HEK293 (cell line): ENCODE results near the gene BCAR1.

Experiments used
- CTCF ChIA-PET: fragments of 350-600 bp; formaldehyde crosslinking; extraction: SDS; loops from one replicate; lab custom pipeline; 2021; ENCODE audit warnings: antibody characterized with exemption; lab: Yijun Ruan, JAX
- POLR2A ChIA-PET: fragments of 300-600 bp; formaldehyde crosslinking; extraction: SDS; loops from one replicate; lab custom pipeline; 2020; ENCODE audit warnings: antibody characterized with exemption, inconsistent platforms; lab: Yijun Ruan, JAX
- H3K27ac ChIP-seq: fragments of 200-500 bp; sonication (Bioruptor generic); 2 replicates; pipeline ENCODE4 v1.5.1; 2014; ENCODE audit warnings: low read depth, low read length, control low read depth, inconsistent platforms; ENCODE audit errors: extremely low read depth
- H3K36me3 ChIP-seq, 2 experiments: fragments of 200-500 bp in 1 of 2; sonication (Bioruptor generic) in 1 of 2; 1 replicate in 1 of 2; 2 replicates in 1 of 2; pipeline ENCODE4 v1.5.1; 2014 to 2017; ENCODE audit warnings: inconsistent platforms in 2 of 2, low read length in 2 of 2; ENCODE audit not compliant: control insufficient read depth in 2 of 2, insufficient read depth in 1 of 2
- H3K4me1 ChIP-seq: fragments of 200-500 bp; sonication (Bioruptor generic); 2 replicates; pipeline ENCODE4 v1.5.1; 2014; ENCODE audit warnings: mild to moderate bottlenecking, low read length, inconsistent platforms; ENCODE audit not compliant: control insufficient read depth, insufficient read depth
- H3K4me3 ChIP-seq: 2 replicates; pipeline ENCODE4 v1.5.1; 2011; ENCODE audit warnings: low read depth, mild to moderate bottlenecking, control low read depth, low read length, moderate library complexity
- H3K9me3 ChIP-seq: fragments of 200-500 bp; sonication (Bioruptor generic); 2 replicates; pipeline ENCODE4 v1.5.1; 2014; ENCODE audit warnings: low read depth, low read length, inconsistent platforms; ENCODE audit not compliant: control insufficient read depth, insufficient read depth
- EGR2 ChIP-seq: fragments of 450-650 bp; formaldehyde crosslinking; IDR thresholded peaks from 2 replicates; pipeline ENCODE4 v1.5.1; 2016; ENCODE audit warnings: low read depth, missing biosample characterization, missing genetic modification characterization
- GLIS2 ChIP-seq: fragments of 450-650 bp; formaldehyde crosslinking; IDR thresholded peaks from 2 replicates; pipeline ENCODE4 v1.5.1; 2016; ENCODE audit warnings: missing biosample characterization, missing genetic modification characterization
- HOXC10 ChIP-seq: sonication (generic); formaldehyde crosslinking; IDR thresholded peaks from 2 replicates; pipeline ENCODE4 v1.8.1; 2023; ENCODE audit warnings: mild to moderate bottlenecking, missing genetic modification reagents
- KLF9 ChIP-seq: fragments of 450-650 bp; formaldehyde crosslinking; IDR thresholded peaks from 2 replicates; pipeline ENCODE4 v1.5.1; 2016; ENCODE audit warnings: missing biosample characterization, missing genetic modification characterization, low read depth
- SCRT1 ChIP-seq: fragments of 450-650 bp; formaldehyde crosslinking; IDR thresholded peaks from 2 replicates; pipeline ENCODE4 v1.5.1; 2016; ENCODE audit warnings: missing biosample characterization, missing genetic modification characterization, borderline replicate concordance
- ZBTB21 ChIP-seq: fragments of 450-650 bp; formaldehyde crosslinking; IDR thresholded peaks from 2 replicates; pipeline ENCODE4 v1.5.1; 2017; ENCODE audit warnings: missing biosample characterization, missing genetic modification characterization
- ZFHX2 ChIP-seq: fragments of 450-650 bp; formaldehyde crosslinking; conservative IDR thresholded peaks from 2 replicates; pipeline ENCODE4 v1.5.1; 2016; ENCODE audit warnings: missing biosample characterization, missing genetic modification characterization
- ZFP3 ChIP-seq: fragments of 450-650 bp; formaldehyde crosslinking; IDR thresholded peaks from 2 replicates; pipeline ENCODE4 v1.5.1; 2016; ENCODE audit warnings: low read depth, missing biosample characterization, missing genetic modification characterization
- ZNF157 ChIP-seq: fragments of 450-650 bp; formaldehyde crosslinking; IDR thresholded peaks from 2 replicates; pipeline ENCODE4 v1.5.1; 2016; ENCODE audit warnings: missing biosample characterization, missing genetic modification characterization
- ZNF214 ChIP-seq: fragments of 450-650 bp; formaldehyde crosslinking; IDR thresholded peaks from 2 replicates; pipeline ENCODE4 v1.5.1; 2017; ENCODE audit warnings: missing biosample characterization, mild to moderate bottlenecking, missing genetic modification characterization, borderline replicate concordance
- ZNF239 ChIP-seq: fragments of 450-650 bp; formaldehyde crosslinking; IDR thresholded peaks from 2 replicates; pipeline ENCODE4 v1.5.1; 2016; ENCODE audit warnings: missing biosample characterization, missing genetic modification characterization
- ZNF311 ChIP-seq: fragments of 450-650 bp; formaldehyde crosslinking; IDR thresholded peaks from 2 replicates; pipeline ENCODE4 v1.5.1; 2017; ENCODE audit warnings: missing biosample characterization, missing genetic modification characterization, borderline replicate concordance
- ZNF521 ChIP-seq: fragments of 450-650 bp; formaldehyde crosslinking; IDR thresholded peaks from 2 replicates; pipeline ENCODE4 v1.5.1; 2017; ENCODE audit warnings: missing biosample characterization, mild to moderate bottlenecking, missing genetic modification characterization
- ZNF610 ChIP-seq: fragments of 450-650 bp; formaldehyde crosslinking; IDR thresholded peaks from 2 replicates; pipeline ENCODE4 v1.5.1; 2016; ENCODE audit warnings: missing biosample characterization, missing genetic modification characterization, borderline replicate concordance
- ZNF792 ChIP-seq: fragments of 450-650 bp; formaldehyde crosslinking; IDR thresholded peaks from 2 replicates; pipeline ENCODE4 v1.5.1; 2016; ENCODE audit warnings: missing biosample characterization, missing genetic modification characterization
- ZXDB ChIP-seq: fragments of 450-650 bp; formaldehyde crosslinking; IDR thresholded peaks from 2 replicates; pipeline ENCODE4 v1.5.1; 2016; ENCODE audit warnings: missing biosample characterization, missing genetic modification characterization
- TF ChIP-seq, protein P1 (sequence below): fragments of 450-650 bp; formaldehyde crosslinking; IDR thresholded peaks from 2 replicates; pipeline ENCODE4 v1.5.1; 2016; ENCODE audit warnings: missing biosample characterization, missing genetic modification characterization, borderline replicate concordance
- TF ChIP-seq, protein P2 (sequence below): fragments of 450-650 bp; formaldehyde crosslinking; IDR thresholded peaks from 2 replicates; pipeline ENCODE4 v1.5.1; 2016; ENCODE audit warnings: missing biosample characterization, missing genetic modification characterization
- TF ChIP-seq, protein P3 (sequence below): fragments of 450-650 bp; formaldehyde crosslinking; IDR thresholded peaks from 2 replicates; pipeline ENCODE4 v1.5.1; 2016; ENCODE audit warnings: missing biosample characterization, missing genetic modification characterization
- TF ChIP-seq, protein P4 (sequence below): sonication (generic); formaldehyde crosslinking; IDR thresholded peaks from 2 replicates; pipeline ENCODE4 v1.8.1; 2022; ENCODE audit warnings: mild to moderate bottlenecking, moderate library complexity, missing genetic modification reagents
- TF ChIP-seq, protein P5 (sequence below): fragments of 450-650 bp; formaldehyde crosslinking; IDR thresholded peaks from 2 replicates; pipeline ENCODE4 v1.5.1; 2016; ENCODE audit warnings: missing biosample characterization, missing genetic modification characterization, low read depth

The BCAR1 gene

DNA sequence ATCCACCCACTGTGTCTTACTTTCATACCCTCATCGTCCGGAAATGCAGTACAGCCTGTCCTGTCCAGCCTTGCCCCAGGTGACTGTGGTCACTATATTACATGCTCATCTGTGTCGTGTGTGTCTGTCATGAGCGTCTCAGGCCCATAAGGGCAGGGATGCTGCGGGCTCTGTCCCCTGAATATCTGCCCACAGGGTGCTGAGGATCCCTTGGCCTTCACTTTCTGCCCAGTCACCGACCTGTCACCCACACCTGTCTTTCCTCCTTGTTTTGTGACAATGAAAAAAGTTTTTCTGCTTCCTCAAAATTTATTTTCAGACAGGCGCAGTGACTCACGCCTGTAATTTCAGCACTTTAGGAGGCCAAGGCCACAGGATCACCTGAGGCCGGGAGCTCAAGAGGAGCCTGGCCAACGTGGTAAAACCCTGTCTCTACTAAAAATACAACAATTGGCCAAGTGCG lies 34.0 kb downstream of the BCAR1 start:
- ChIA-PET POLR2A (interaction anchor here (0.7 kb wide), 1 partner anchor 19 kb away, joined by 4 read pairs; no protein-coding TSS in a partner anchor), CTCF (no interaction called here)
- Histone ChIP-seq H3K4me3 (no peak overlapping the region), H3K27ac (no peak overlapping the region), H3K4me1 (no peaks in the 10 kb centered on the region), H3K36me3 (no peaks in the 10 kb centered on the region), H3K9me3 (no peaks in the 10 kb centered on the region)
- TF ChIP-seq ZNF610 (tag by site-specific recombination) = no peak
- TF ChIP-seq, protein P1, sequence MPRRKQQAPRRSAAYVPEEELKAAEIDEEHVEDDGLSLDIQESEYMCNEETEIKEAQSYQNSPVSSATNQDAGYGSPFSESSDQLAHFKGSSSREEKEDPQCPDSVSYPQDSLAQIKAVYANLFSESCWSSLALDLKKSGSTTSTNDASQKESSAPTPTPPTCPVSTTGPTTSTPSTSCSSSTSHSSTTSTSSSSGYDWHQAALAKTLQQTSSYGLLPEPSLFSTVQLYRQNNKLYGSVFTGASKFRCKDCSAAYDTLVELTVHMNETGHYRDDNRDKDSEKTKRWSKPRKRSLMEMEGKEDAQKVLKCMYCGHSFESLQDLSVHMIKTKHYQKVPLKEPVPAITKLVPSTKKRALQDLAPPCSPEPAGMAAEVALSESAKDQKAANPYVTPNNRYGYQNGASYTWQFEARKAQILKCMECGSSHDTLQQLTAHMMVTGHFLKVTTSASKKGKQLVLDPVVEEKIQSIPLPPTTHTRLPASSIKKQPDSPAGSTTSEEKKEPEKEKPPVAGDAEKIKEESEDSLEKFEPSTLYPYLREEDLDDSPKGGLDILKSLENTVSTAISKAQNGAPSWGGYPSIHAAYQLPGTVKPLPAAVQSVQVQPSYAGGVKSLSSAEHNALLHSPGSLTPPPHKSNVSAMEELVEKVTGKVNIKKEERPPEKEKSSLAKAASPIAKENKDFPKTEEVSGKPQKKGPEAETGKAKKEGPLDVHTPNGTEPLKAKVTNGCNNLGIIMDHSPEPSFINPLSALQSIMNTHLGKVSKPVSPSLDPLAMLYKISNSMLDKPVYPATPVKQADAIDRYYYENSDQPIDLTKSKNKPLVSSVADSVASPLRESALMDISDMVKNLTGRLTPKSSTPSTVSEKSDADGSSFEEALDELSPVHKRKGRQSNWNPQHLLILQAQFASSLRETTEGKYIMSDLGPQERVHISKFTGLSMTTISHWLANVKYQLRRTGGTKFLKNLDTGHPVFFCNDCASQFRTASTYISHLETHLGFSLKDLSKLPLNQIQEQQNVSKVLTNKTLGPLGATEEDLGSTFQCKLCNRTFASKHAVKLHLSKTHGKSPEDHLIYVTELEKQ (tag by site-specific recombination) = no peak
- TF ChIP-seq ZNF521 (tag by site-specific recombination) = no peak
- no peak for TF ChIP-seq ZNF214 (tag by site-specific recombination)
- TF ChIP-seq, protein P2, sequence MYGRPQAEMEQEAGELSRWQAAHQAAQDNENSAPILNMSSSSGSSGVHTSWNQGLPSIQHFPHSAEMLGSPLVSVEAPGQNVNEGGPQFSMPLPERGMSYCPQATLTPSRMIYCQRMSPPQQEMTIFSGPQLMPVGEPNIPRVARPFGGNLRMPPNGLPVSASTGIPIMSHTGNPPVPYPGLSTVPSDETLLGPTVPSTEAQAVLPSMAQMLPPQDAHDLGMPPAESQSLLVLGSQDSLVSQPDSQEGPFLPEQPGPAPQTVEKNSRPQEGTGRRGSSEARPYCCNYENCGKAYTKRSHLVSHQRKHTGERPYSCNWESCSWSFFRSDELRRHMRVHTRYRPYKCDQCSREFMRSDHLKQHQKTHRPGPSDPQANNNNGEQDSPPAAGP (tag by site-specific recombination) = no peak
- TF ChIP-seq ZXDB = no peak
- no peak for TF ChIP-seq ZFHX2 (tag by site-specific recombination)
- TF ChIP-seq KLF9 (tag by site-specific recombination) = no peak
- TF ChIP-seq ZBTB21 (tag by site-specific recombination) = no peak
- TF ChIP-seq ZNF792 = no peak
- TF ChIP-seq SCRT1 = no peak

DNA sequence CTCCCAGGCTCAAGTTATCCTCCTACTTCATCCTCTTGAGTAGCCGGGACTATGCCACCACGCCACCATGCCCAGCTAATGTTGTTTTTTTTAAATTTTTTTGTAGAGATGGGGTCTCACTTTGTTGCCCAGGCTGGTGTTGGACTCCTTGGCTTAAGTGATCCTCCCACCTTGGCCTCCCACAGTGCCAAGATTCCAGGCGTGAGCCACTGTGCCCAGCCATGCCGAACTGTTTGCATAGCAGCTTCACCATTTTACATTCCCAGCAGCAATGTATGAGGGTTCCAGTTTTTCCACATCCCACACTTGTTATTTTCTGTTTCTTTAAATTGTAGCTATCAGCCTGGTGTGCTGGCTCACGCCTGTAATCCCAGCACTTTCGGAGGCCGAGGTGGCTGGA lies 34.8 kb downstream of the BCAR1 start:
- no peaks in the 10 kb centered on the region for H3K4me1 ChIP-seq
- ChIA-PET POLR2A (no interaction called here), CTCF (interaction anchor here (1.8 kb wide), 1 partner anchor 17 kb away, joined by 7 read pairs; no protein-coding TSS in a partner anchor)
- H3K4me3 ChIP-seq = no peak overlapping the region
- no peak overlapping the region for H3K27ac ChIP-seq
- H3K9me3 ChIP-seq = no peaks in the 10 kb centered on the region
- no peaks in the 10 kb centered on the region for H3K36me3 ChIP-seq
- TF ChIP-seq, protein P3, sequence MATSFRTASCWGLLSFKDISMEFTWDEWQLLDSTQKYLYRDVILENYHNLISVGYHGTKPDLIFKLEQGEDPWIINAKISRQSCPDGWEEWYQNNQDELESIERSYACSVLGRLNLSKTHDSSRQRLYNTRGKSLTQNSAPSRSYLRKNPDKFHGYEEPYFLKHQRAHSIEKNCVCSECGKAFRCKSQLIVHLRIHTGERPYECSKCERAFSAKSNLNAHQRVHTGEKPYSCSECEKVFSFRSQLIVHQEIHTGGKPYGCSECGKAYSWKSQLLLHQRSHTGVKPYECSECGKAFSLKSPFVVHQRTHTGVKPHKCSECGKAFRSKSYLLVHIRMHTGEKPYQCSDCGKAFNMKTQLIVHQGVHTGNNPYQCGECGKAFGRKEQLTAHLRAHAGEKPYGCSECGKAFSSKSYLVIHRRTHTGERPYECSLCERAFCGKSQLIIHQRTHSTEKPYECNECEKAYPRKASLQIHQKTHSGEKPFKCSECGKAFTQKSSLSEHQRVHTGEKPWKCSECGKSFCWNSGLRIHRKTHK = no peak
- TF ChIP-seq ZNF239 (tag by site-specific recombination) (no peak), ZFP3 (tag by site-specific recombination) (no peak), ZNF157 (tag by site-specific recombination) (no peak), ZNF311 (tag by site-specific recombination) (no peak), EGR2 (tag by site-specific recombination) (no peak), HOXC10 (CRISPR knock-in tag) (no peak), GLIS2 (tag by site-specific recombination) (no peak)
- TF ChIP-seq, protein P4, sequence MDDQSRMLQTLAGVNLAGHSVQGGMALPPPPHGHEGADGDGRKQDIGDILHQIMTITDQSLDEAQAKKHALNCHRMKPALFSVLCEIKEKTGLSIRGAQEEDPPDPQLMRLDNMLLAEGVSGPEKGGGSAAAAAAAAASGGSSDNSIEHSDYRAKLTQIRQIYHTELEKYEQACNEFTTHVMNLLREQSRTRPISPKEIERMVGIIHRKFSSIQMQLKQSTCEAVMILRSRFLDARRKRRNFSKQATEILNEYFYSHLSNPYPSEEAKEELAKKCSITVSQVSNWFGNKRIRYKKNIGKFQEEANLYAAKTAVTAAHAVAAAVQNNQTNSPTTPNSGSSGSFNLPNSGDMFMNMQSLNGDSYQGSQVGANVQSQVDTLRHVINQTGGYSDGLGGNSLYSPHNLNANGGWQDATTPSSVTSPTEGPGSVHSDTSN = no peak
- TF ChIP-seq, protein P5, sequence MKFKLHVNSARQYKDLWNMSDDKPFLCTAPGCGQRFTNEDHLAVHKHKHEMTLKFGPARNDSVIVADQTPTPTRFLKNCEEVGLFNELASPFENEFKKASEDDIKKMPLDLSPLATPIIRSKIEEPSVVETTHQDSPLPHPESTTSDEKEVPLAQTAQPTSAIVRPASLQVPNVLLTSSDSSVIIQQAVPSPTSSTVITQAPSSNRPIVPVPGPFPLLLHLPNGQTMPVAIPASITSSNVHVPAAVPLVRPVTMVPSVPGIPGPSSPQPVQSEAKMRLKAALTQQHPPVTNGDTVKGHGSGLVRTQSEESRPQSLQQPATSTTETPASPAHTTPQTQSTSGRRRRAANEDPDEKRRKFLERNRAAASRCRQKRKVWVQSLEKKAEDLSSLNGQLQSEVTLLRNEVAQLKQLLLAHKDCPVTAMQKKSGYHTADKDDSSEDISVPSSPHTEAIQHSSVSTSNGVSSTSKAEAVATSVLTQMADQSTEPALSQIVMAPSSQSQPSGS (tag by site-specific recombination) = no peak
